ENCODE data around the gene ACSBG1. TPM values are rescaled to one million over a fixed set of nuclear protein-coding genes. Genes with fewer than 3 reads are reported as not detected.

ACSBG1 gene
- polyA plus RNA-seq, 1 experiment, result not detected

DNA sequence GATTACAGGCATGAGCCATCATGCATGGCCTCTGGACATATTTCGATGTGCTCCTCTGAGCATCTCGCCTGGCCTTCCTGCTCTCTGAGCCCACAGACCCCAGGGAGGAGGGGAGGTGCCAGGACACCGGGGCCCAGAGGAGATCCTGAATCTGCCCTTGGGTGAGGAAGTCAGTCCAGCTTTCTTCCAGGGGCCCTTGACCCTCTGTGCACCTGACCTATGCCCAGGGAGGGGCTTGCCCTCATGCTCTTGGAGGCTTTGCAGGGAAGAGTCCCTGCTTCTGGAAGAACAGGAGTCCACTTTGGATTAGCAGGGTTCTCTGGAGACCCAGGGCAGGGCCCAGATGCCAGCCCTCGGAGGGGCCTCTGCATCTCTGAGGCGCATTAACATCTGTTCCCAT is 1.4 kb downstream of the ACSBG1 start:
- CTCF ChIA-PET, result no interaction called here
- Histone ChIP-seq H3K27me3 (ENCODE audit: control insufficient read depth, insufficient read depth, low read length) (peaks cover 45% of the 10 kb centered on the region), H3K27ac (ENCODE audit: low read depth, low read length) (no peak overlapping the region), H3K9me3 (ENCODE audit: control insufficient read depth, insufficient read depth, low read length) (no peaks in the 10 kb centered on the region), H3K4me3 (ENCODE audit: low read depth, low read length) (no peak overlapping the region)
- TF ChIP-seq, protein P1, sequence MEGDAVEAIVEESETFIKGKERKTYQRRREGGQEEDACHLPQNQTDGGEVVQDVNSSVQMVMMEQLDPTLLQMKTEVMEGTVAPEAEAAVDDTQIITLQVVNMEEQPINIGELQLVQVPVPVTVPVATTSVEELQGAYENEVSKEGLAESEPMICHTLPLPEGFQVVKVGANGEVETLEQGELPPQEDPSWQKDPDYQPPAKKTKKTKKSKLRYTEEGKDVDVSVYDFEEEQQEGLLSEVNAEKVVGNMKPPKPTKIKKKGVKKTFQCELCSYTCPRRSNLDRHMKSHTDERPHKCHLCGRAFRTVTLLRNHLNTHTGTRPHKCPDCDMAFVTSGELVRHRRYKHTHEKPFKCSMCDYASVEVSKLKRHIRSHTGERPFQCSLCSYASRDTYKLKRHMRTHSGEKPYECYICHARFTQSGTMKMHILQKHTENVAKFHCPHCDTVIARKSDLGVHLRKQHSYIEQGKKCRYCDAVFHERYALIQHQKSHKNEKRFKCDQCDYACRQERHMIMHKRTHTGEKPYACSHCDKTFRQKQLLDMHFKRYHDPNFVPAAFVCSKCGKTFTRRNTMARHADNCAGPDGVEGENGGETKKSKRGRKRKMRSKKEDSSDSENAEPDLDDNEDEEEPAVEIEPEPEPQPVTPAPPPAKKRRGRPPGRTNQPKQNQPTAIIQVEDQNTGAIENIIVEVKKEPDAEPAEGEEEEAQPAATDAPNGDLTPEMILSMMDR (IDR thresholded peaks at IDR 0.05; ENCODE audit: low read depth, low read length), result no peak
- POLR2A ChIA-PET, result no interaction called here
- no peak for DNase-seq (ENCODE audit: low read depth, low spot score)

DNA sequence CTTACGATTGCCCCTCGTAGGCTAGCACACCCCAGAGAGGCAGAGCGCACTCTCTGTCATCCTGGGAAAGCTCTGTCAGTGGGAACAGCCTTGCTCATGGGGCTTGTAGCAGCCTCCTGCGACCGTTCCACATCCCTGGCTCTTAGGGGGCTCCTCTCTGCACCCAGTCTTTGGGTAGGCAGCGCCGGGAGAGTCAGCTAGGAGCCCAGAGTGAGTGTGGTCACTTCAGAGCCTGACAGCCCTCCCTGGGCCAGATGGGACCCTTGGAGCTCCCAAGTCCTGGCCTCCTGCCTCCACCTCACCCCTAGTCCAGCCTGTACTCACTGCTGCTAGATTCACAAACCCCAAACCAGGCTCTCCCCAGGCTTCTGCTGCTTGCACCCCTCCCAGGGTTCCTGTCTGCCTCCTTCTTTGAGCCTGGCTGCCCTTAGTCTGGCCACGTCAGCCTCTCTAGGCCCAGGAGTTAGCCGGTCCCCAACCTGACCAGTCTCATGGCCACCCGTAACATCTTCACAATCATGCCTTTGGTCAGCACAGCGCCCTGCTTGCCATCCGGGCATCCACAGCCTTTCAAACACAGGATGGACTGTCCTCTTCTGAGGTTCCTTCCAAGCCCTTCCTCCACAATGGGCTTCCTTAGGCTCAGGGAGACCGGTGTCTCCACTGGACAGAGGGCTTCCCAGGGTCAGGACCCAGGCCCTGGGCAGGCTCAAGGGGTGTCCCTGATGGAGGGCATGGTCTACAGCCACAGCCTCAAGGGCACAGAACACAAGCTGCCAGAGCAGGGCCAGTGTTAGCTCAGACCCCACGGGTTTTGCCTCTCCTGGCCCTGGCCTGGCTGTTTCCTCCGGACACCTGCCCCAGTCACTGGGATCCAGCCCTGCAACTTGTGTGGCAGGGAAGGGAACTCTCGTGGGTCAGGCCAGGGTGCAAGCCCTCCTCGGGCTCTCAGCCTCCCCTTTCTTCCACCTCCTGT is 4.6 kb downstream of the ACSBG1 start:
- ChIA-PET POLR2A (no interaction called here), CTCF (interaction anchor here (1.0 kb wide), 1 partner anchor 10 kb away, joined by 3 read pairs; no protein-coding TSS in a partner anchor)
- H3K27ac ChIP-seq (ENCODE audit: low read depth, low read length), result no peak overlapping the region
- no peak for DNase-seq (ENCODE audit: low read depth, low spot score)
- peaks cover 21% of the 10 kb centered on the region for H3K27me3 ChIP-seq (ENCODE audit: control insufficient read depth, insufficient read depth, low read length)
- no peak overlapping the region for H3K4me3 ChIP-seq (ENCODE audit: low read depth, low read length)
- TF ChIP-seq, protein P1 (IDR thresholded peaks at IDR 0.05; ENCODE audit: low read depth, low read length), result no peak
- no peaks in the 10 kb centered on the region; the same call in 1 of the 2 replicates for H3K9me3 ChIP-seq (ENCODE audit: control insufficient read depth, insufficient read depth, low read length)

DNA sequence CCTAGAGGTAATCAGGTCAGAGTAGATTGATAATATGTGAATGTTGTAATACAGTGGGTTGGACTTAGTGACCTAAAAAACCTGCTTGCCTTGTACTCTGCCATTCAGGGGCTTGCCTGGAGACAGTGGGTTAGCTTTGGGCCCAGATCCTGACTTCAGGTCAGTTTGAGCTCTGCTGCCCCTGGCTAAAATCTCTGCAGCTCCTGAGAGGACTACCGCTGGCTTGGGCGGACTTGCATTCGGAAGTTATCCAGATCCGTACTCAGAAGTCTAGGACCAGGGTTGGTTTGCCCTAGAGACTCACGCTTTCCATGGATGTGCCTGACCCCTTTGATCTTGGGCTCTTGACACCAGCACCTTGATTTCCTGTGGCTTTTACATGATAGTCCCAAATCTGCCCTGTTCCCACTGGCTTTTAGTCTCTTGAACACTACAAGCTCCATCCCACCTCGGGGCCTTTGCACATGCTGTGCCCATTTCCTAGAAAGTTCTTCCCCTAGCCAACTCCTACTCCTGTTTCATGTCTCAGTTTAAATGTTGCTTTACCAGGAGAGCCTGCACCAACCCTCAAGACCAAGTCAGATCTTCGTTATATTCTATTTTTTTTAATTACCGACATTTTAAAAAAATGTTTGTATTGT is 5.9 kb downstream of the ACSBG1 start:
- Histone ChIP-seq H3K27me3 (ENCODE audit: control insufficient read depth, insufficient read depth, low read length) (peaks cover 21% of the 10 kb centered on the region), H3K4me3 (ENCODE audit: low read depth, low read length) (no peak overlapping the region), H3K9me3 (ENCODE audit: control insufficient read depth, insufficient read depth, low read length) (no peaks in the 10 kb centered on the region; the same call in 1 of the 2 replicates), H3K27ac (ENCODE audit: low read depth, low read length) (no peak overlapping the region)
- ChIA-PET CTCF (interaction anchor here (1.2 kb wide), 1 partner anchor 269 kb away, joined by 3 read pairs; no protein-coding TSS in a partner anchor), POLR2A (no interaction called here)
- no peak for DNase-seq (ENCODE audit: low read depth, low spot score)
- TF ChIP-seq, protein P1 (IDR thresholded peaks at IDR 0.05; ENCODE audit: low read depth, low read length), result no peak

DNA sequence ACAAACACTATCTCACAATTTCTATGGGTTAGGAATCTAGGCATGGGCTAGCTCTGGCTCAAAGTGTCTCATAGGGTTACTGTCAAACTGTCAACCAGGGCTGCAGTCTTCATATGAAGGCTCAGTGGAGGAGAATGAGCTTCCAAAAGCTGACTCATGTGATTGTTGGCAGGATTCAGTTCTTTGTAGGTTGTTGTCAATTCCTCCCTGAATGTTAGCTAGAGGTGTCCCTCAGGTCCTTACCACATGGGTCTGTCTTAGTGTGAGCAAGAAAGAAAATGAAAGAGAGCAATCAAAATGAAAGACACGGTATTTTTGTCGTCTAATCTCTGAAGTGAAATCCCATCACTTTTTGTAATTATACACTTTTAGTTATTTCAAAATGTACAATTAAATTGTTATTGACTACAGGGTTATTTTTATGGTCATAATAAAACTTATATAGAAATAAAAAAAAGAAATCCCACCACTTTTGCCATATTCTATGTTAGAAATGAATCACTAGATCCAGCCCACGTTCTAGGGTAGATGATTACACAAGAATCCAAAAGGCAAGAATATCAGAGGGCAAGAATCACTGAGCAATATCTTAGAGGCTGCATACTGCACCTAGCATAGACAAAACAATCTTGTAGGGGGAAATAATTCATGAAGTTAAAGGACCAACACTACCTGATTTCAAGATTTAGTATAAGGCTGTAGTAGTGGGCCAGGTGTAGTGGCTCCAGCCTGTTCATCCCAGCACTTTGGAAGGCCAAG is 8.4 kb downstream of the ACSBG1 start:
- ChIA-PET POLR2A (no interaction called here), CTCF (interaction anchor here (0.7 to 1.8 kb wide), 2 partner anchors 15 to 90 kb away, joined by 3 to 6 read pairs; no protein-coding TSS in a partner anchor)
- TF ChIP-seq, protein P1 (IDR thresholded peaks at IDR 0.05; ENCODE audit: low read depth, low read length), result no peak
- Histone ChIP-seq H3K27me3 (ENCODE audit: control insufficient read depth, insufficient read depth, low read length) (peaks cover 11% of the 10 kb centered on the region), H3K4me3 (ENCODE audit: low read depth, low read length) (no peak overlapping the region), H3K9me3 (ENCODE audit: control insufficient read depth, insufficient read depth, low read length) (no peaks in the 10 kb centered on the region; the same call in 1 of the 2 replicates), H3K27ac (ENCODE audit: low read depth, low read length) (no peak overlapping the region)
- no peak for DNase-seq (ENCODE audit: low read depth, low spot score)
